ENCODE measurements around the gene EEFSEC. TPM values are rescaled to one million over a fixed set of nuclear protein-coding genes. Genes with fewer than 3 reads are reported as not detected.

EEFSEC gene
- total RNA-seq, 2 donors from 2014 or later, result 15.7 to 18.0 TPM

- no peak overlapping the region for H3K27ac ChIP-seq
- no peaks in the 10 kb centered on the region for H3K27me3 ChIP-seq
- DNase-seq (ENCODE audit: low spot score), result no peak
- no peaks in the 10 kb centered on the region for H3K9me3 ChIP-seq
- peaks cover 11% of the 10 kb centered on the region for H3K36me3 ChIP-seq
- peaks cover 0 to 13% of the 10 kb centered on the region in 2 donors for H3K4me1 ChIP-seq
- H3K4me3 ChIP-seq, result no peak overlapping the region
- TF ChIP-seq CTCF (IDR thresholded peaks at IDR 0.05), result no peak
Observed at GRCh38 chr3:128342701-128343180, 189.5 kb downstream of the EEFSEC start.

DNA sequence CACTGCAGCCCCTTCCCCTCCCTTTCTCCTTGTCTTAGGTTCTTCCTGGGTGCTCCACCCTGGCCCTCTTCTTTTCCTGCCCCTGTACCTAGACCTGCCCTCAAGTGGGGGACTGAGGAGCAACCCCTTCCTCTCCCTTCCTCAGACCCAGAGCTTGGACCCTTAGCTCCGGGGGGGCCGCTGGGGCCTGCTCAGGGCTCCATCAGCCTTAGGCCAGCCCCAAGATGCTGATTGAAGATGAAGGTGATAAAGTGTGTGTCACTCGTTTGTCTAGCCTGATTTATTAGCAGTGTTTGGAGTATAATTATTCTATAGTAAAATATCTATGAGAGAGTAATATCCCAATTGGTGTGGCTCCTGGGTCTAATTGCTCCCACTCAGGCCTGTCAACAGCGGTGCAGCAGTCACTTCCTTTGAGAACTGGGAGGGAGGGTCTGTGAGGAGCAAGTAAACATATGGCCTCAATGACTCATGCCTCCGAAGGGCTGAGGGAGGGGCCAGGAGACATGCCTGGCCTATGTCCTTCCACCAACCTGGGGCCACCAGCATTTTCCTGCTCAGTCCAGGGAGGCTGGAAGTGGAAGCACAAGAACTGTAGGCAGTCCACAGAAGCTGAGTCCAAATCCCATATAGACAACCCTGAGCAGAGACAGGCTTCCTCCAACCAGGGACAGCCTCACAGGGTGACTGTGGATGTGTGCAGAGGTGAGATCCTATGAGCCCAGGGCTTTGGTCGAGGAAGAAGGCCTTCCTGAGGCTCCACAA, 190.2 kb downstream of the EEFSEC start:
- Histone ChIP-seq H3K27me3 (no peaks in the 10 kb centered on the region), H3K9me3 (no peaks in the 10 kb centered on the region), H3K4me3 (no peak overlapping the region), H3K36me3 (peaks cover 11% of the 10 kb centered on the region), H3K4me1 (peaks cover 0 to 11% of the 10 kb centered on the region in 2 donors), H3K27ac (no peak overlapping the region)
- TF ChIP-seq CTCF (IDR thresholded peaks at IDR 0.05), result no peak
- no peak for DNase-seq (ENCODE audit: low spot score)

DNA sequence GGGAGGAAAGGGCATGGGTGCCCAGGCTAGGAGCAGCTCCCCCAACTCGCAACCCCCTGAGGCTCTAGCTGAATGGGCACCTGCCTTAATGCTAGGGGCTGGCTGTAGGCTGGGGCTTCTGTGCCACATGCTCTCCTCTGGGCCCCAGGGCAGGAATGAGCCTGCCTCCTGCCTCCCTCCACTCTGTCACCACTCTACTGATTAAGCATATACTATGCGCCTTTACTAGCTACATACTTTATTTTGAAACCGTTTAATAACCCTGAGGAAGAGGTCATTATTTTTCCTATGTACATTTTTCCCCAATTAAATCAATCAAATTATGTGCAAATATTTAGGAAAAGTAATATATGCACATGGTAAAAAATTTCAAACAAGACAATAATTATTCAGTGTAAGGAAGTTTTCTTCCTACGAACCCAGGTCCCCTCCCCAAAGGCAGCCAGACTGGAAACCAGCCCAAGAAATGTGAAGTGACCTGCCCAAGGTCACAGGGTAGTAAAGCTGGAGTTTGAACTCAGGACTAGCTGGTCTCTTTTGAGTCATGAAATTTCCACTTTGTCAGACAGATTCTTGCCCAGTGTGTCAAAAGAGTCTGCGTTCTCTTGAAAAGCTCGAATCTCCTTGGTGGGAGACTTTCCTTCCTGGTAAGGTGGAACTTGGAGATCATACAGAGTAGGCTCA, 190.9 kb downstream of the EEFSEC start:
- no peak for DNase-seq (ENCODE audit: low spot score)
- no peak for TF ChIP-seq CTCF (IDR thresholded peaks at IDR 0.05)
- peaks cover 0 to 4% of the 10 kb centered on the region in 2 donors for H3K4me1 ChIP-seq
- no peak overlapping the region for H3K27ac ChIP-seq
- H3K9me3 ChIP-seq, result no peaks in the 10 kb centered on the region
- H3K27me3 ChIP-seq, result no peaks in the 10 kb centered on the region
- H3K36me3 ChIP-seq, result peaks cover 11% of the 10 kb centered on the region
- no peak overlapping the region for H3K4me3 ChIP-seq

DNA sequence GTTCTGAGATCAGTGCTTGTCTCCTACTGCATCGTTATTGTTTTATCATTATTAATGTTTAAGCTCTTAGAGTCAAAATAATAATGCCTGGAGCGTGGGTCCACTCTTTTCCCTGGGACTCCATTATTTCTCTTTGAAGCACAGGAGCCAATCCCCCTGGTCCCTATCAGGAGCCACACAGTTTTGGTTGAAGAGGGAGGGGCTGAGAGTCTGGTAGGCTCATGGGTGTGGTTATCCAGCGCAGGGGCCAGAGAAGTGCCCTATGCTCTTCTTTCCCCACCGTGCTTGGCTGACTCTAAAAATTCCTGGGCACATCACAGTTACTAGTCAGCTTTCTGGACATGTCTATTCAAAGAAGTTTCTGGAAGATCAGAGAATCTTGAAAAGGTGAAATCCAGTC, 191.9 kb downstream of the EEFSEC start:
- DNase-seq (ENCODE audit: low spot score), result no peak
- Histone ChIP-seq H3K27me3 (no peaks in the 10 kb centered on the region), H3K27ac (no peak overlapping the region), H3K4me1 (peaks cover 0 to 3% of the 10 kb centered on the region in 2 donors), H3K9me3 (no peaks in the 10 kb centered on the region), H3K4me3 (no peak overlapping the region), H3K36me3 (peaks cover 11% of the 10 kb centered on the region)
- no peak for TF ChIP-seq CTCF (IDR thresholded peaks at IDR 0.05)

DNA sequence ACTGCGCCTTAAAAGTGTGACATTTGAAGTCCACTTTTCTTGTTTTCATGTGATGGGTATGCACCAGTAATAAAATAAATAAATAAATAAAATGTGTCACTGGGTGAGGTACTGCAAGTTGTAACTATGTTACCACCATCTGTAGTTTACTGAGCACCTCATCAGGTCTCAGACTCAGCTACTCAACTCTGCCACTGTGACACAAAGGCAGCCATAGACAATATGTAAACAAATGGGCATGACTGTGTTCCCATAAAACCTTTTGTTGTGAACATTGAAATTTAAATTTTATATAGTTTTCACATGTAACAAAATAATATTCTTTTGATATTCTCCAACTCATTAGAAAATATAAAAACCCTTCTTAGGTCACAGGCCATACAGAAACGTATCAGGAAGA, 193.3 kb downstream of the EEFSEC start:
- TF ChIP-seq CTCF (IDR thresholded peaks at IDR 0.05), result no peak
- Histone ChIP-seq H3K36me3 (peaks cover 7% of the 10 kb centered on the region), H3K9me3 (no peaks in the 10 kb centered on the region), H3K4me1 (peaks cover 0 to 3% of the 10 kb centered on the region in 2 donors), H3K27ac (no peak overlapping the region), H3K4me3 (no peak overlapping the region), H3K27me3 (no peaks in the 10 kb centered on the region)
- no peak for DNase-seq (ENCODE audit: low spot score)
